Measurements from ENCODE around the gene IREB2. TPM values are rescaled to one million over a fixed set of nuclear protein-coding genes. Genes with fewer than 3 reads are reported as not detected.

The IREB2 gene
- total and polyA plus RNA-seq, 12 donors = 11.8 to 148 (median 86.7) TPM

GRCh38 chr15:78392430-78392829 is 45.6 kb upstream of the IREB2 start:
- 57 to 75% (median 63%) methylated on average over 4 of the region's 4 CpGs for WGBS, 4 donors
- Histone ChIP-seq H3K27ac (no peak overlapping the region), H3K36me3 (replicated peaks in 1 of 2) (no peaks in the 10 kb centered on the region), H3K9me3 (replicated peaks in 1 of 3) (no peaks in the 10 kb centered on the region), H3K4me3 (no peak overlapping the region), H3K27me3 (no peaks in the 10 kb centered on the region), H3K4me1 (replicated peaks in 1 of 2) (peaks cover 0 to 8% of the 10 kb centered on the region in 2 donors)
- TF ChIP-seq CTCF (IDR thresholded peaks at IDR 0.05) (no peak), POLR2A (IDR thresholded peaks at IDR 0.05) (no peak)
- DNase-seq = no peak
- intact Hi-C loops (cut with DNase I) = no loop called here

- no peak for TF ChIP-seq CTCF (IDR thresholded peaks at IDR 0.05)
- TF ChIP-seq POLR2A (IDR thresholded peaks at IDR 0.05) = no peak
Observed at GRCh38 chr15:78393137-78393536, 44.9 kb upstream of the IREB2 start.

GRCh38 chr15:78394026-78394425 is 44.0 kb upstream of the IREB2 start:
- no peak for TF ChIP-seq POLR2A (IDR thresholded peaks at IDR 0.05)
- no peak for TF ChIP-seq CTCF (IDR thresholded peaks at IDR 0.05)
- 78 to 97% (median 86%) methylated on average over 3 of the region's 3 CpGs for WGBS, 4 donors
- peaks cover 0 to 10% of the 10 kb centered on the region in 2 donors for H3K4me1 ChIP-seq (replicated peaks in 1 of 2)
- no peaks in the 10 kb centered on the region for H3K36me3 ChIP-seq (replicated peaks in 1 of 2)
- no peaks in the 10 kb centered on the region for H3K27me3 ChIP-seq
- intact Hi-C loops (cut with DNase I) = no loop called here
- H3K4me3 ChIP-seq = no peak overlapping the region
- no peak overlapping the region for H3K27ac ChIP-seq
- no peaks in the 10 kb centered on the region for H3K9me3 ChIP-seq (replicated peaks in 1 of 3)
- DNase-seq = no peak

More at GRCh38 chr15:78393137-78393536, 44.9 kb upstream of the IREB2 start:
- Histone ChIP-seq H3K9me3 (replicated peaks in 1 of 3) (no peaks in the 10 kb centered on the region), H3K4me1 (replicated peaks in 1 of 2) (peaks cover 0 to 10% of the 10 kb centered on the region in 2 donors), H3K27ac (no peak overlapping the region), H3K27me3 (no peaks in the 10 kb centered on the region), H3K4me3 (no peak overlapping the region), H3K36me3 (replicated peaks in 1 of 2) (no peaks in the 10 kb centered on the region)
- no peak for DNase-seq
- intact Hi-C loops (cut with DNase I) = no loop called here
- WGBS, 4 donors = 67 to 85% (median 78%) methylated on average over 1 of the region's 1 CpG

- no peak for TF ChIP-seq CTCF (IDR thresholded peaks at IDR 0.05)
- no peak for TF ChIP-seq POLR2A (IDR thresholded peaks at IDR 0.05)
- 65 to 77% (median 68%) methylated on average over 10 to 13 of the region's 13 CpGs for WGBS, 4 donors
- Histone ChIP-seq H3K4me3 (no peak overlapping the region), H3K27me3 (no peaks in the 10 kb centered on the region), H3K27ac (no peak overlapping the region), H3K9me3 (replicated peaks in 1 of 3) (no peaks in the 10 kb centered on the region), H3K36me3 (replicated peaks in 1 of 2) (no peaks in the 10 kb centered on the region), H3K4me1 (replicated peaks in 1 of 2) (peaks cover 0 to 10% of the 10 kb centered on the region in 2 donors)
- DNase-seq = no peak
- intact Hi-C loops (cut with DNase I) = no loop called here
Observed at GRCh38 chr15:78394981-78395616, 42.9 kb upstream of the IREB2 start.

All from adrenal gland (tissue), 12 donors.